GM23338 (cell line): ENCODE data around the gene GPR83. TPM values are rescaled to one million over a fixed set of nuclear protein-coding genes. Genes with fewer than 3 reads are reported as not detected.

Source experiments
- ATAC-seq: fragments of 200-7000 bp; cut with Tn5 transposase; 3 replicates; pipeline ENCODE4 v1.9.1; 2020
- DNase-seq: peaks from one replicate; pipeline ENCODE4 v3.0.0-alpha.2; 2015; ENCODE audit warnings: low spot score
- H2AFZ ChIP-seq: fragments of 200-600 bp; sonication (generic); 2 replicates; pipeline ENCODE4 v1.8.0; 2016; ENCODE audit warnings: antibody characterized with exemption, mild to moderate bottlenecking, moderate library complexity
- H3F3A ChIP-seq: fragments of 200-600 bp; sonication (generic); replicated peaks from 2 replicates; pipeline ENCODE4 v1.8.0; 2017; ENCODE audit warnings: antibody characterized with exemption, mixed run types, low read depth
- H3K27ac ChIP-seq: fragments of 200-600 bp; sonication (generic); 2 replicates; pipeline ENCODE4 v1.6.1; 2016; ENCODE audit warnings: low read depth
- H3K27me3 ChIP-seq: fragments of 200-600 bp; sonication (generic); 2 replicates; pipeline ENCODE4 v1.8.0; 2016; ENCODE audit warnings: mild to moderate bottlenecking, mixed run types, moderate library complexity; ENCODE audit not compliant: insufficient read depth
- H3K36me3 ChIP-seq: fragments of 200-600 bp; sonication (generic); 2 replicates; pipeline ENCODE4 v1.8.0; 2016; ENCODE audit warnings: mild to moderate bottlenecking; ENCODE audit not compliant: insufficient read depth
- H3K4me1 ChIP-seq: fragments of 200-600 bp; sonication (generic); 2 replicates; pipeline ENCODE4 v1.8.0; 2016; ENCODE audit warnings: mild to moderate bottlenecking, moderate library complexity; ENCODE audit not compliant: insufficient read depth
- H3K4me2 ChIP-seq: fragments of 200-600 bp; sonication (generic); 2 replicates; pipeline ENCODE4 v1.7.1; 2017; ENCODE audit warnings: mixed run types
- H3K4me3 ChIP-seq: fragments of 200-600 bp; sonication (generic); 2 replicates; pipeline ENCODE4 v1.6.1; 2016; ENCODE audit warnings: mixed run types
- H3K79me2 ChIP-seq: fragments of 200-600 bp; sonication (generic); replicated peaks from 2 replicates; pipeline ENCODE4 v1.8.0; 2017; ENCODE audit warnings: mild to moderate bottlenecking; ENCODE audit not compliant: insufficient read depth
- H3K9me2 ChIP-seq: fragments of 200-600 bp; sonication (generic); 2 replicates; pipeline ENCODE4 v1.8.0; 2017; ENCODE audit not compliant: insufficient read depth
- H4K20me1 ChIP-seq: fragments of 200-600 bp; sonication (generic); replicated peaks from 2 replicates; pipeline ENCODE4 v1.8.0; 2017; ENCODE audit warnings: mild to moderate bottlenecking; ENCODE audit not compliant: insufficient read depth
- H3K27ac Mint-ChIP-seq: 2 replicates; pipeline ENCODE4 v1.8.0; 2020; ENCODE audit warnings: inconsistent platforms, mild to moderate bottlenecking, moderate library complexity, mixed read lengths
- H3K27me3 Mint-ChIP-seq: 3 replicates; pipeline ENCODE4 v1.8.0; 2022; ENCODE audit warnings: low read depth, mild to moderate bottlenecking, moderate library complexity, mixed read lengths, inconsistent platforms; ENCODE audit not compliant: insufficient read depth, poor library complexity
- H3K36me3 Mint-ChIP-seq: 3 replicates; pipeline ENCODE4 v1.8.0; 2021; ENCODE audit warnings: low read depth, mild to moderate bottlenecking, inconsistent platforms, moderate library complexity, mixed read lengths
- H3K4me1 Mint-ChIP-seq: 3 replicates; pipeline ENCODE4 v1.8.0; 2020; ENCODE audit warnings: mild to moderate bottlenecking, inconsistent platforms, mixed read lengths
- H3K4me3 Mint-ChIP-seq: 3 replicates; pipeline ENCODE4 v1.8.0; 2021; ENCODE audit warnings: moderate library complexity, mild to moderate bottlenecking, inconsistent platforms, mixed read lengths
- H3K9me3 Mint-ChIP-seq: 3 replicates; pipeline ENCODE4 v1.8.0; 2020; ENCODE audit warnings: moderate library complexity, mild to moderate bottlenecking, inconsistent platforms, mixed read lengths
- CREB1 ChIP-seq: fragments of 250-450 bp; sonication (Bioruptor Pico); IDR thresholded peaks from 2 replicates; pipeline ENCODE4 v1.5.0; 2020; ENCODE audit warnings: low read depth, mild to moderate bottlenecking, moderate library complexity
- EZH2 ChIP-seq: fragments of 200-600 bp; sonication (generic); IDR thresholded peaks from one replicate; pipeline ENCODE4 v1.8.0; 2017; ENCODE audit warnings: antibody characterized with exemption, mild to moderate bottlenecking, low read depth; ENCODE audit not compliant: unreplicated experiment
- EZH2phosphoT487 ChIP-seq: fragments of 200-600 bp; sonication (generic); IDR thresholded peaks from one replicate; pipeline ENCODE4 v1.8.1; 2018; ENCODE audit warnings: antibody characterized with exemption; ENCODE audit not compliant: unreplicated experiment
- JUNB ChIP-seq: IDR thresholded peaks from one replicate; pipeline ENCODE4 v1.6.1; 2016; ENCODE audit warnings: antibody characterized with exemption; ENCODE audit not compliant: unreplicated experiment
- NANOG ChIP-seq: IDR thresholded peaks from 2 replicates; pipeline ENCODE4 v1.6.1; 2016; ENCODE audit warnings: antibody characterized with exemption, borderline replicate concordance
- REST ChIP-seq: IDR thresholded peaks from one replicate; pipeline ENCODE4 v1.6.1; 2018; ENCODE audit warnings: antibody characterized with exemption; ENCODE audit not compliant: unreplicated experiment
- STAT1 ChIP-seq: IDR thresholded peaks from one replicate; pipeline ENCODE4 v1.6.1; 2016; ENCODE audit warnings: antibody characterized with exemption; ENCODE audit not compliant: unreplicated experiment
- ZNF114 ChIP-seq: fragments of 250-450 bp; sonication (Bioruptor Pico); IDR thresholded peaks from 2 replicates; pipeline ENCODE4 v1.5.0; 2020; ENCODE audit warnings: mild to moderate bottlenecking, moderate library complexity
- ZNF331 ChIP-seq: fragments of 250-450 bp; sonication (Bioruptor Pico); IDR thresholded peaks from 2 replicates; pipeline ENCODE4 v1.5.0; 2020; ENCODE audit warnings: low read depth, mild to moderate bottlenecking, moderate library complexity
- polyA plus RNA-seq: library from polyadenylated mRNA; unstranded; fragments of >200 nt; fragmentation: Nextera tagmentation; extraction: Ambion mirVana; gene quantifications from 2 replicates; pipeline ENCODE4 v1.2.1, GENCODE V29; 2016
- total RNA-seq: library from RNA; depleted of rRNA; stranded (reverse); fragments of >200 nt; shearing (Covaris generic); gene quantifications from 2 replicates; pipeline ENCODE4 v1.2.3, GENCODE V29; 2014
- TF ChIP-seq, protein P1 (sequence below), 2 experiments: fragments of 200-600 bp in 1 of 2; sonication (generic) in 1 of 2; conservative IDR thresholded peaks; 2 replicates each; pipeline versions ENCODE4 v1.5.1 to v1.6.1; 2016 to 2017; ENCODE audit warnings: antibody characterized with exemption in 2 of 2, low read depth in 2 of 2, mild to moderate bottlenecking in 2 of 2, moderate library complexity in 1 of 2
- TF ChIP-seq, protein P2 (sequence below): IDR thresholded peaks from 2 replicates; pipeline ENCODE4 v1.6.1; 2016; ENCODE audit warnings: antibody characterized with exemption

GPR83 gene
- total and polyA plus RNA-seq, 2 experiments from 2014 or later = 0.17 to 0.18 TPM

- Histone ChIP-seq H3K9me2 (no peaks in the 10 kb centered on the region), H3K4me1 (no peaks in the 10 kb centered on the region), H3K79me2 (no peaks in the 10 kb centered on the region), H3K27ac (no peak overlapping the region), H3K36me3 (no peaks in the 10 kb centered on the region), H3K4me3 (no peak overlapping the region), H4K20me1 (no peaks in the 10 kb centered on the region), H3K4me2 (no peak overlapping the region), H2AFZ (no peak overlapping the region), H3K27me3 (no peaks in the 10 kb centered on the region), H3F3A (no peaks in the 10 kb centered on the region)
- TF ChIP-seq, protein P1, sequence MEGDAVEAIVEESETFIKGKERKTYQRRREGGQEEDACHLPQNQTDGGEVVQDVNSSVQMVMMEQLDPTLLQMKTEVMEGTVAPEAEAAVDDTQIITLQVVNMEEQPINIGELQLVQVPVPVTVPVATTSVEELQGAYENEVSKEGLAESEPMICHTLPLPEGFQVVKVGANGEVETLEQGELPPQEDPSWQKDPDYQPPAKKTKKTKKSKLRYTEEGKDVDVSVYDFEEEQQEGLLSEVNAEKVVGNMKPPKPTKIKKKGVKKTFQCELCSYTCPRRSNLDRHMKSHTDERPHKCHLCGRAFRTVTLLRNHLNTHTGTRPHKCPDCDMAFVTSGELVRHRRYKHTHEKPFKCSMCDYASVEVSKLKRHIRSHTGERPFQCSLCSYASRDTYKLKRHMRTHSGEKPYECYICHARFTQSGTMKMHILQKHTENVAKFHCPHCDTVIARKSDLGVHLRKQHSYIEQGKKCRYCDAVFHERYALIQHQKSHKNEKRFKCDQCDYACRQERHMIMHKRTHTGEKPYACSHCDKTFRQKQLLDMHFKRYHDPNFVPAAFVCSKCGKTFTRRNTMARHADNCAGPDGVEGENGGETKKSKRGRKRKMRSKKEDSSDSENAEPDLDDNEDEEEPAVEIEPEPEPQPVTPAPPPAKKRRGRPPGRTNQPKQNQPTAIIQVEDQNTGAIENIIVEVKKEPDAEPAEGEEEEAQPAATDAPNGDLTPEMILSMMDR (conservative IDR thresholded peaks at IDR 0.05; ENCODE audit: low read depth in 2 of 2) = no peak
- TF ChIP-seq ZNF331 (CRISPR knock-in tag) (no peak), NANOG (no peak), CREB1 (CRISPR knock-in tag) (no peak)
- TF ChIP-seq, protein P2, sequence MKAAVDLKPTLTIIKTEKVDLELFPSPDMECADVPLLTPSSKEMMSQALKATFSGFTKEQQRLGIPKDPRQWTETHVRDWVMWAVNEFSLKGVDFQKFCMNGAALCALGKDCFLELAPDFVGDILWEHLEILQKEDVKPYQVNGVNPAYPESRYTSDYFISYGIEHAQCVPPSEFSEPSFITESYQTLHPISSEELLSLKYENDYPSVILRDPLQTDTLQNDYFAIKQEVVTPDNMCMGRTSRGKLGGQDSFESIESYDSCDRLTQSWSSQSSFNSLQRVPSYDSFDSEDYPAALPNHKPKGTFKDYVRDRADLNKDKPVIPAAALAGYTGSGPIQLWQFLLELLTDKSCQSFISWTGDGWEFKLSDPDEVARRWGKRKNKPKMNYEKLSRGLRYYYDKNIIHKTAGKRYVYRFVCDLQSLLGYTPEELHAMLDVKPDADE = no peak
- ATAC-seq = no peak
- peaks cover 2% of the 10 kb centered on the region; the same call in 1 of the 3 replicates for H3K9me3 Mint-ChIP-seq
- H3K4me3 Mint-ChIP-seq = no peak overlapping the region
- no peak overlapping the region for H3K27ac Mint-ChIP-seq
- peaks cover 2% of the 10 kb centered on the region for H3K27me3 Mint-ChIP-seq
- no peaks in the 10 kb centered on the region for H3K4me1 Mint-ChIP-seq
- peak; percentile 34 for DNase-seq
- no peaks in the 10 kb centered on the region for H3K36me3 Mint-ChIP-seq
These were observed 68.4 kb downstream of the GPR83 start for GRCh38 chr11:94332814-94333213.

GRCh38 chr11:94330789-94331188, 70.4 kb downstream of the GPR83 start:
- Histone ChIP-seq H3F3A (no peaks in the 10 kb centered on the region), H2AFZ (no peak overlapping the region), H4K20me1 (no peaks in the 10 kb centered on the region), H3K4me3 (no peak overlapping the region), H3K9me2 (no peaks in the 10 kb centered on the region), H3K79me2 (no peaks in the 10 kb centered on the region), H3K4me1 (no peaks in the 10 kb centered on the region), H3K4me2 (no peak overlapping the region), H3K27ac (no peak overlapping the region), H3K27me3 (no peaks in the 10 kb centered on the region), H3K36me3 (no peaks in the 10 kb centered on the region)
- Mint-ChIP-seq H3K9me3 (no peaks in the 10 kb centered on the region), H3K27me3 (peaks cover 2% of the 10 kb centered on the region), H3K4me1 (no peaks in the 10 kb centered on the region), H3K36me3 (no peaks in the 10 kb centered on the region), H3K27ac (no peak overlapping the region), H3K4me3 (no peak overlapping the region)
- ATAC-seq (no peak), DNase-seq (no peak)
- TF ChIP-seq NANOG (no peak), EZH2 (no peak), ZNF114 (CRISPR knock-in tag) (no peak), REST (no peak), STAT1 (no peak), JUNB (no peak), EZH2phosphoT487 (no peak)
- TF ChIP-seq, protein P2 = no peak
